HG03175 (cell line): ENCODE results near the gene KRTAP4-2.
"Not testable (repeated sequence)": the region's sequence is repeated elsewhere in the genome, so short reads cannot be mapped to it uniquely, and the experiment has no call there.

Experiments used
- ATAC-seq: cut with Tn5 transposase; IDR thresholded peaks from one replicate; pipeline ENCODE4 v1.9.1; 2021; ENCODE audit warnings: mild to moderate bottlenecking, moderate library complexity; ENCODE audit not compliant: unreplicated experiment

KRTAP4-2 gene

GRCh38 chr17:41163828-41164227 lies 14.2 kb downstream of the KRTAP4-2 start:
- no peak for ATAC-seq

- no peak for ATAC-seq
Measured at GRCh38 chr17:41160648-41161047, 17.4 kb downstream of the KRTAP4-2 start, which contains the start of gene KRTAP4-4. Gene KRTAP4-4, minus strand, starts transcription at chr17:41160748. Its CDS starts 57 bp downstream, at chr17:41160691.

- not testable (repeated sequence) for ATAC-seq
Measured at GRCh38 chr17:41160190-41160589, 17.8 kb downstream of the KRTAP4-2 start.

DNA sequence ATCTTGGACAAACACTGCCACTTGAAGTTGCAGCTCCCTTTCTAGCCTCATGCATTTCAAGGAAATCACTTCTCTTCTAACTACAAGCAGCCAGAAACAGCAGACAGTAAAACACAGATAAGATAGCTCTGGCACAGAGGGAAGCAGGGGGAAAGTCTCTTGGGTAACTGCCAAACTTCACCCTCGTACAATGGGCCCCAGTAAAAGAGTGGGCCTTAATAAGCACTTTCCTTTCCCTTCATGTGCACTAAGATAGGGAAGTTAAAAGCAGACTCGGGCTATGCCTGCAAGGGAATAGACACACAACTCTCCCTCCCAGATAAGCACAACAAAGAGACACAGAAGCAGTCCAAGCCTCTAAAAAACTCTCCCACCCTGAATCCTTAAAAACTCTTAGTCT lies 24.2 kb downstream of the KRTAP4-2 start:
- no peak for ATAC-seq

DNA sequence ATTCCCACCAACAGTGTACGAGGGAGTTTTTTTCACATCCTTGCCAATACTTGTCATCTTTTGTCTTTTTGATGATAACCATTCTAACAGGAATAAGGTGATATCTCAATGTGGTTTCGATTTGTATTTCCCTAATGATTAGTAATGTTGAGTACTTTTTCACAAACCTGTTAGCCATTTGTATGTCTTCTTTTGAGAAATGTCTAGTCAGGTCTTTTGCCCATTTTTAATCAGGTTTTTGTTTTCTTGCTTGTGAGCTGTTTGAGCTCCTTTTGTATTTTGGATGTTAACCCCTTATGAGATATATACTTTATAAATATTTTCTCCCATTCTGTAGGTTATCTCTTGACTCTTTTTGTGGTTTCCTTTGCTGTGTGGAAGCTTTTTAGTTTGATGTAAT lies 26.5 kb downstream of the KRTAP4-2 start:
- ATAC-seq = no peak

- no peak for ATAC-seq
Measured at GRCh38 chr17:41150026-41150425, 28.0 kb downstream of the KRTAP4-2 start.

- ATAC-seq = no peak
Measured at GRCh38 chr17:41149652-41149985, 28.4 kb downstream of the KRTAP4-2 start, which contains the start of gene KRTAP4-5. Gene KRTAP4-5, minus strand, starts transcription at chr17:41149825. Its CDS starts 58 bp downstream, at chr17:41149767.

DNA sequence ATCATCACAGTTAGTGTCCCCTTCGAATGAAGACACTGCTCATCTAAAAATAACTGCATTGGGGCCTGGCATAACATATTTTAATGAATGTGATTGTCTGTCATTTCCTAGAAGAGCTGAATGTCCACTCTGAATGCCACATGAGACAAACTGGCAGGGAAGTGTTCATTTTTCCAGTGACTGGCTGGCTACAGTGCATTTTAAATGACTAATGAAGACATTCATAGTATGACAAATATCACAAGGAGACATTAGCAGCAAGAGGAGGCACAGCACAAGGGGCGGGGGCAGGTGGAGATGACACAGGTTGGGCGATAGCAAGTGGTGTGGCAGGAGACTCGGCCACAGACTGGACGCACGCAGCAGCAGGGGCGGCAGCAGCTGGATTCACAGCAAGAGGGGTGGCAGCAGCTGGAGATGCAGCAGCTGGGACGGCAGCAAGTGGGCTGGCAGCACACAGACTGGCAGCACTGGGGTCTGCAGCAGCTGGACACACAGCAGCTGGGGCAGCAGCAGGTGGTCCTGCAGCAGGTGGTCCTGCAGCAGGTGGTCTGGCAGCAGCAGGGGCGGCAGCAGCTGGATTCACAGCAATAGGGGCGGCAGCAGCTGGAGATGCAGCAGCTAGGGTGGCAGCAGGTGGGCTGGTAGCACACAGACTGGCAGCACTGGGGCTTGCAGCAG lies 28.9 kb downstream of the KRTAP4-2 start:
- ATAC-seq = not testable (repeated sequence)

DNA sequence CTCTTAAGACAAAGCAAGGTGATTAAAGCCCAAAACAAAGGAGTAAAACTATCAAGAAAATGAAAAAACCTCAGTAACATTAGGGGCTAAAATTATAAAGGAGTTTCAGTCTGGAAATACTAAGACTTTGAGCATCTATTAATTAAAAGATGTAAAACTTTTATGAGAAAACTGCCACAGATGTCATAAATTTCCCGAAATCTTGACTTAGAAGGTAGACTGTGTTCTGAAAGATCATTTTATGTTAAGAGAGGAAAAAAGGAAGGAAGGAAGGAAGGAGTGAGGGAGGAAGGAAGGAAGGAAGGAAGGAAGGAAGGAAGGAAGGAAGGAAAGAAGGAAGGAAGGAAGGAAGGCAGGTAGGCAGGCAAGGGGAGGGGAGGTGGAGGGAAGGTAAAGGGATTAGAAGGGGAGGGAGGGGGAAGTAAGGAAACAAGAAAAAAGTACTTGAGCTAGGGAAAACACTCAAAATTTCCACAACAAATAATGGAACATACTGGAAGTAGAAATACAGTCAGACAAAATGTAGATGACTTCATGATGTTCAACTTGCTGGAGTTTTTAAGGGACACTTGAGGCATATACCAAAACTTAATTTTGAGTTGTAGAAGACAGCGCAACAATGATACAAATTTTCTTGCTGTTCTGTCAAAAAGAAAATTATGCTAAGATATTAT lies 30.4 kb downstream of the KRTAP4-2 start:
- ATAC-seq = no peak

DNA sequence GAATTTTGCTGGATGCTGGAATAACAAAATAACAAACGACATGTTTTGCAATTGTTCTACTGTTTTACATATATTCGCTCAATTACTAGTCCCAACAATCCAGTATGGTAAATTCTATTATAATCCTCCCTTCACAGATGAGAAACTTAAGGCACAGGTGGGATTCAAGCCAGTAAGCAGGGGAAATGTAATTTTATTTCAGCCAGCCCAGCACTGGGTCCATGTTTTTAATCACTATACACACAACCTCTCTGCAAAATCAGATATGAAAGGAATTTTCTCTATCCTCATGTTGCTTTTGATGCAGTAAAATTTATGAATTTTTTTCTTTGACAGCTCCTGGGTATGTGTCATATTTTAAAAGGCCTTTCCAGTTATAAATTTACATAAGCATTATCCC lies 32.8 kb downstream of the KRTAP4-2 start:
- ATAC-seq = no peak

DNA sequence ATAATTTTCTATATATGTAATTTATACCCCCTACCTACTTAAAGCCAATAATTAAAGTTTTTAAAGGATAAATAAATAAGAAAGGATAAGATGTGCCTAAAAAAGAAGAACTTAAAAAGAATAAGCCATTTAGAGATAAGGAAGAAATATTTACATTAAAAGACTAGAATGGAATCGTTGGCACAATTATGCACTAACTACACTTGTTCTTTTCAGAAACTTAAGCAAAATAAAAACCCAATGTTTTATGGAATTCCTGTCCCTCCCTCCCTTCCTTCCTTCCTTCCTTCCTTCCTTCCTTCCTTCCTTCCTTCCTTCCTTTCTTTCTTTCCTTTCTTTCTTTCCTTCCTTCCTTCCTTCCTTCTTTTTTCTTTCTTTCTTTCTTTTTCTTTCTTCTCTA lies 33.2 kb downstream of the KRTAP4-2 start:
- no peak for ATAC-seq

DNA sequence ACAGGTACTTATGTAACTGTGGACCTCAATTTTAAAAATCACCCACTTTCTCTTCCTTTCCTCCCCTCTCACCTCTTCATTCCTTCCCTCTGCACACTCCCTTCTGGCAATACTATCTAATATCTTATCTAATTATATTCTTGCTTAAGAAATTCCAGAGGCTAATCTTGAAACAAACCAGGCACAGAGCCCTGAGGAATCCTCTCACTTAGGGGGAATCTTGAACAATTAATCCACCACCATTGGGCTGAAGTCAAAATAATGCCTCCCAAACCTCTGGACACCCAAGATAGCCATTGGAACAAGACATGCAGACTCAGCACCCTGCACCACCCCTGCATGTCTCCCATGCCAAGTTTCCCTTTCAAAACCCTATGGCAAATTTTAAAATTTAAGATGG lies 36.7 kb downstream of the KRTAP4-2 start:
- no peak for ATAC-seq

- ATAC-seq = no peak
Measured at GRCh38 chr17:41140360-41141131, 37.5 kb downstream of the KRTAP4-2 start, which contains the start of gene KRTAP4-6. Gene KRTAP4-6, minus strand, starts transcription at chr17:41140544. Its CDS starts 57 bp downstream, at chr17:41140487.

- ATAC-seq = not testable (repeated sequence)
Measured at GRCh38 chr17:41139865-41140264, 38.2 kb downstream of the KRTAP4-2 start.

GRCh38 chr17:41133880-41134735 lies 43.9 kb downstream of the KRTAP4-2 start:
- ATAC-seq = no peak

DNA sequence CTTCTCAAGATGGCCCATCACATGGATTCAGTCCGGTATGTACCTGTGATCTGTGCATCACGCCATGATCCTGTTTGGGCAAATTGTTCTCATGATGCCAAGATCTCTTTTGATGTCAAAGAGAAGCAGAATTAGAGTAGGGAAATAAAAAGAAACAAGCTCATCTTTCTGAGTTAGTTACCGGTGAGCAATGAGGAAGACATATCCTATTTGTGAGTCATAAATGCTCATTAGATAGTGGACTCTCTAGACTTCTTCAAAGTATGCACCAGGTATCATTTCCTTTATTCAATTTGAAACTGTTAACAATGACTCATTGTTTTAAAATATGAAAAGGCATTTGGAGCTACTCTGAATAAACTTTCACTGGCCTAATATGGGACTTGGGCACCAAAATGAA lies 46.0 kb downstream of the KRTAP4-2 start:
- ATAC-seq = no peak
